Measurements from ENCODE around the gene FAM171A2.

DNA sequence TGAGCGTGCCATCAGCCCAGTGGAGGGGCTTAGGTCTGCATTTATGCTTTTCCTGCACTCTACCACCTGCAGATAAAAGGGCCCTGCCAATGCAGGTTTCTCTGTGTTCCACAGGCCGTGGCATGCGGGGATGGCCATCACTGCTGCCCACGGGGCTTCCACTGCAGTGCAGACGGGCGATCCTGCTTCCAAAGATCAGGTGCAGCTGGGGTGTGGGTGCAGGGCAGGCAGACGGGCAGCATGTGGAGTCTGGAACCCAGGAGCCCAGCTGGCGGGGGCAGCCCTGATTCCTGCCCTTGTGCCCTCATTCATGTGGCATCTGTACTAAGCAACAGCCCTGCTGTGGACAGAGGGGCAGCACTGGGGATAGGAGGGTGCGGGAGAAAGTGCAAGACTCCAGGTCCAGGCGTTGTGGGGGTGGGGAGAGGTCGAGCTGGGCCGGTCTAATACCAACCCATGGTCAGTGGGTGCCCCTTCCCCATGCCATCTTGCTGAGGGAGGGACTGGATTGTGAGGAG is 14.0 kb downstream of the FAM171A2 start:
- TF ChIP-seq, protein P1, sequence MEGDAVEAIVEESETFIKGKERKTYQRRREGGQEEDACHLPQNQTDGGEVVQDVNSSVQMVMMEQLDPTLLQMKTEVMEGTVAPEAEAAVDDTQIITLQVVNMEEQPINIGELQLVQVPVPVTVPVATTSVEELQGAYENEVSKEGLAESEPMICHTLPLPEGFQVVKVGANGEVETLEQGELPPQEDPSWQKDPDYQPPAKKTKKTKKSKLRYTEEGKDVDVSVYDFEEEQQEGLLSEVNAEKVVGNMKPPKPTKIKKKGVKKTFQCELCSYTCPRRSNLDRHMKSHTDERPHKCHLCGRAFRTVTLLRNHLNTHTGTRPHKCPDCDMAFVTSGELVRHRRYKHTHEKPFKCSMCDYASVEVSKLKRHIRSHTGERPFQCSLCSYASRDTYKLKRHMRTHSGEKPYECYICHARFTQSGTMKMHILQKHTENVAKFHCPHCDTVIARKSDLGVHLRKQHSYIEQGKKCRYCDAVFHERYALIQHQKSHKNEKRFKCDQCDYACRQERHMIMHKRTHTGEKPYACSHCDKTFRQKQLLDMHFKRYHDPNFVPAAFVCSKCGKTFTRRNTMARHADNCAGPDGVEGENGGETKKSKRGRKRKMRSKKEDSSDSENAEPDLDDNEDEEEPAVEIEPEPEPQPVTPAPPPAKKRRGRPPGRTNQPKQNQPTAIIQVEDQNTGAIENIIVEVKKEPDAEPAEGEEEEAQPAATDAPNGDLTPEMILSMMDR (IDR thresholded peaks at IDR 0.05), result no peak
- no peak for TF ChIP-seq EP300 (IDR thresholded peaks at IDR 0.05)
